HepG2 (cell line): Measurements from ENCODE around the gene LIMD2. TPM values are rescaled to one million over a fixed set of nuclear protein-coding genes. Genes with fewer than 3 reads are reported as not detected.

ENCODE experiments used
- ATAC-seq: fragments of 200-7000 bp; cut with Tn5 transposase; 3 replicates; pipeline ENCODE4 v1.9.1; 2020; ENCODE audit warnings: mild to moderate bottlenecking, moderate library complexity
- BruUV-seq: library from RNA; stranded (reverse); fragments of 400-500 nt; replicated peaks from 2 replicates; lab custom pipeline; 2021; lab: Mats Ljungman, UMichigan
- CTCF ChIA-PET: fragments of 300-600 bp; formaldehyde crosslinking; extraction: SDS; loops from one replicate; lab custom pipeline; 2021; ENCODE audit warnings: low total read pairs, inconsistent platforms, low intra/inter-chr PET ratio; lab: Yijun Ruan, JAX
- POLR2A ChIA-PET: fragments of 350-600 bp; sonication (Branson Sonifier 250); formaldehyde crosslinking; loops from one replicate; lab custom pipeline; 2020; ENCODE audit warnings: antibody characterized with exemption, inconsistent platforms; lab: Yijun Ruan, JAX
- DNase-seq: peaks from one replicate; pipeline ENCODE4 v3.0.0-alpha.2; 2015; ENCODE audit warnings: low spot score
- FAIRE-seq: peaks from 3 replicates; lab custom pipeline; 2011; peaks lifted over from hg19 to GRCh38; lab: Jason Lieb, UNC
- H2AFZ ChIP-seq: one replicate; pipeline ENCODE4 v1.6.1; 2011; ENCODE audit warnings: low read length, inconsistent platforms
- H3K27ac ChIP-seq: fragments of 300-600 bp; 3 replicates; pipeline ENCODE4 v1.8.0; 2011; ENCODE audit warnings: mixed run types, mild to moderate bottlenecking, mixed read lengths, low read length, inconsistent platforms; ENCODE audit not compliant: insufficient read depth; ENCODE audit errors: extremely low read length
- H3K27me3 ChIP-seq, 2 experiments: fragments of 200-600 bp in 1 of 2; 2 replicates in 1 of 2; 3 replicates in 1 of 2; pipeline versions ENCODE4 v1.6.0 to v1.8.0; 2011; ENCODE audit warnings: low read length in 2 of 2, mild to moderate bottlenecking in 2 of 2, moderate library complexity in 2 of 2, inconsistent platforms in 1 of 2; ENCODE audit not compliant: insufficient read depth in 2 of 2, control insufficient read depth in 1 of 2
- H3K36me3 ChIP-seq, 2 experiments: fragments of 200-600 bp in 1 of 2; replicated peaks in 1 of 2; 2 replicates in 1 of 2; 3 replicates in 1 of 2; pipeline versions ENCODE4 v1.5.1 to v1.8.0; 2011; ENCODE audit warnings: low read length in 2 of 2, inconsistent platforms in 1 of 2; ENCODE audit not compliant: insufficient read depth in 2 of 2, control insufficient read depth in 1 of 2
- H3K4me1 ChIP-seq: 2 replicates; pipeline ENCODE4 v1.5.1; 2012; ENCODE audit warnings: low read length, inconsistent platforms; ENCODE audit not compliant: insufficient read depth
- H3K4me2 ChIP-seq: 2 replicates; pipeline ENCODE4 v1.6.0; 2011; ENCODE audit warnings: low read depth, low read length, inconsistent platforms
- H3K4me3 ChIP-seq, 3 experiments: fragments of 200-600 bp in 1 of 3; sonication (generic), shearing (Covaris generic) in 1 of 3; replicated peaks in 1 of 3; 2 replicates each; pipeline ENCODE4 v1.5.1; 2011 to 2016; ENCODE audit warnings: low read length in 3 of 3, inconsistent platforms in 2 of 3, low read depth in 2 of 3, mild to moderate bottlenecking in 2 of 3, control low read depth in 1 of 3, mixed read lengths in 1 of 3; ENCODE audit not compliant: insufficient read depth in 1 of 3
- H3K79me2 ChIP-seq: one replicate; pipeline ENCODE4 v1.6.1; 2011; ENCODE audit warnings: low read length, inconsistent platforms; ENCODE audit not compliant: insufficient read depth
- H3K9ac ChIP-seq: 2 replicates; pipeline ENCODE4 v1.6.0; 2011; ENCODE audit warnings: mild to moderate bottlenecking, low read depth, low read length, inconsistent platforms; ENCODE audit not compliant: insufficient read depth
- H3K9me3 ChIP-seq: 2 replicates; pipeline ENCODE4 v1.5.1; 2012; ENCODE audit warnings: mild to moderate bottlenecking, low read length
- H4K20me1 ChIP-seq: 2 replicates; pipeline ENCODE4 v1.6.0; 2011; ENCODE audit warnings: inconsistent platforms, mild to moderate bottlenecking, low read length, moderate library complexity; ENCODE audit not compliant: insufficient read depth
- MBD4 ChIP-seq: IDR thresholded peaks from 2 replicates; pipeline ENCODE4 v1.6.1; 2012; ENCODE audit warnings: low read length, inconsistent platforms, borderline replicate concordance
- SP140L ChIP-seq: sonication (generic); formaldehyde crosslinking; IDR thresholded peaks from 2 replicates; pipeline ENCODE4 v1.4.0; 2020; ENCODE audit warnings: missing genetic modification reagents, borderline replicate concordance
- ZBTB40 ChIP-seq, 2 experiments: fragments of 450-650 bp in 1 of 2; sonication (generic) in 1 of 2; formaldehyde crosslinking in 1 of 2; IDR thresholded peaks; 2 replicates each; pipeline versions ENCODE4 v1.6.1 to v1.8.0; 2016 to 2022; ENCODE audit warnings: antibody characterized with exemption in 1 of 2, mild to moderate bottlenecking in 1 of 2, missing genetic modification reagents in 1 of 2
- ZNF569 ChIP-seq: sonication (generic); formaldehyde crosslinking; IDR thresholded peaks from 2 replicates; pipeline ENCODE4 v1.5.0; 2020; ENCODE audit warnings: mild to moderate bottlenecking, missing genetic modification reagents, moderate library complexity, borderline replicate concordance
- WGBS: methylation state at CpG from one replicate; pipeline ENCODE4 v1.1.6; 2017; ENCODE audit warnings: low lambda C conversion rate; 5-methylcytosine and 5-hydroxymethylcytosine counted together
- in situ Hi-C: cut with HindIII; loops from 2 replicates; pipeline ENCODE4 v1.10.0; 2017; ENCODE audit warnings: low pct_unique_long_range_greater_than_20kb; ENCODE audit not compliant: extremely low pct_ligation_motif_present
- intact Hi-C: fragments of 100-400 bp; cut with micrococcal nuclease; formaldehyde crosslinking; loops from one replicate; pipeline ENCODE4 v1.10.0; 2022; ENCODE audit not compliant: unreplicated experiment
- polyA plus RNA-seq, 8 experiments: library from polyadenylated mRNA; depleted of rRNA in 3 of 8; stranded (reverse) in 7 of 8; unstranded in 1 of 8; fragments of >200 nt; fragmentation: Illumina TruSeq in 4 of 8; extraction: Trizol in 4 of 8; gene quantifications; 2 replicates each; pipeline versions ENCODE4 v1.2.1 to v1.2.3, GENCODE V29; 2011 to 2016; ENCODE audit warnings: low read depth in 4 of 8, missing spikeins in 1 of 8, mixed read lengths in 1 of 8; ENCODE audit not compliant: insufficient read depth in 1 of 8
- total RNA-seq, 5 experiments: library from RNA; depleted of rRNA; stranded (reverse); fragments of >200 nt; fragmentation: Illumina TruSeq; extraction: Trizol; gene quantifications; 2 replicates each; pipeline ENCODE4 v1.2.3, GENCODE V29; 2016; ENCODE audit warnings: low read depth in 1 of 5

LIMD2 gene
- total and polyA plus RNA-seq, 2 of the 13 experiments (the other 11 are each of a cell fraction or from before 2014, with no cell fraction given), result 9.0 to 20.8 TPM

GRCh38 chr17:63698886-63699637 lies 863 bp downstream of the LIMD2 start (continued):
- TF ChIP-seq ZNF569 (no peak), SP140L (CRISPR knock-in tag) (no peak)

GRCh38 chr17:63698381-63698885 lies 1.5 kb downstream of the LIMD2 start:
- POLR2A ChIA-PET, result interaction anchor here (0.6 to 1.5 kb wide), 3 partner anchors 44 to 145 kb away, joined by 3 to 4 read pairs (median 3); partner anchors contain the start of gene CCDC47
- intact Hi-C loops, result loop anchor here (5.0 kb wide), 1 partner anchor 276 kb away; no protein-coding TSS in a partner anchor
- TF ChIP-seq MBD4 (no peak), ZBTB40 (IDR thresholded peaks at IDR 0.05) (no peak), ZBTB40 (CRISPR knock-in tag; IDR thresholded peaks at IDR 0.05) (0 out of 2 replicates have a peak, but pooled peaks have one; percentile 26)
- TF ChIP-seq, all 625 proteins: peak for 1
- Histone ChIP-seq H3K9ac (peak overlapping the region; percentile 48; the same call in 1 of the 2 replicates), H3K79me2 (no peaks in the 10 kb centered on the region), H2AFZ (no peak overlapping the region), H3K4me3 (peak overlapping the region; percentile 67 to 77 (median 71); a peak in 4 of 6 replicates), H3K4me1 (peaks cover 18% of the 10 kb centered on the region), H3K27ac (no peak overlapping the region), H4K20me1 (no peaks in the 10 kb centered on the region), H3K4me2 (peak overlapping the region; percentile 75), H3K36me3 (peaks cover 3 to 4% of the 10 kb centered on the region in 2 experiments; a peak in 1 of 5 replicates), H3K9me3 (no peaks in the 10 kb centered on the region), H3K27me3 (no peaks in the 10 kb centered on the region)
- ATAC-seq (peak; percentile 0; the same call in 2 of the 3 replicates), FAIRE-seq (no peak), DNase-seq (no peak)
- WGBS, result 94% methylated on average over 23 of the region's 24 CpGs
- BruUV-seq, result no TSS peak
- in situ Hi-C loops, result loop anchor here (10.0 kb wide), 1 partner anchor 274 kb away; no protein-coding TSS in a partner anchor
- CTCF ChIA-PET, result interaction anchor here (1.7 kb wide), 1 partner anchor 159 kb away, joined by 4 read pairs; no protein-coding TSS in a partner anchor
